Transverse colon (tissue), 4 donors: ENCODE results near the gene STEAP2. TPM values are rescaled to one million over a fixed set of nuclear protein-coding genes. Genes with fewer than 3 reads are reported as not detected.

ENCODE experiments used
- DNase-seq: peaks from one replicate; pipeline ENCODE4 v3.0.0-alpha.2; 2019
- H3K27ac ChIP-seq, 4 donors: fragments of 200-600 bp; sonication (generic); 2 replicates each; pipeline ENCODE4 v1.5.1; 2016 to 2018; ENCODE audit warnings: inconsistent platforms in 4 of 4
- H3K27me3 ChIP-seq: fragments of 200-600 bp; sonication (generic); 2 replicates; pipeline ENCODE4 v1.5.1; 2017; ENCODE audit warnings: inconsistent platforms
- H3K36me3 ChIP-seq, 4 donors: fragments of 200-600 bp; sonication (generic); 2 replicates each; pipeline ENCODE4 v1.5.1; 2017 to 2019; ENCODE audit warnings: inconsistent platforms in 4 of 4
- H3K4me1 ChIP-seq, 4 donors: fragments of 200-600 bp; sonication (generic); 2 replicates each; pipeline ENCODE4 v1.5.1; 2017 to 2020; ENCODE audit warnings: inconsistent platforms in 4 of 4
- H3K4me3 ChIP-seq, 4 donors: fragments of 200-600 bp; sonication (generic); 1 replicate in 1 of 4; 2 replicates in 3 of 4; pipeline versions ENCODE4 v1.5.1 to v1.6.1; 2017 to 2019; ENCODE audit warnings: inconsistent platforms in 4 of 4
- H3K9me3 ChIP-seq, 2 donors: fragments of 200-600 bp; sonication (generic); 2 replicates each; pipeline ENCODE4 v1.5.1; 2017 to 2019; ENCODE audit warnings: inconsistent platforms in 2 of 2
- EP300 ChIP-seq: sonication (generic); formaldehyde crosslinking; IDR thresholded peaks from one replicate; pipeline ENCODE4 v1.6.1; 2017; ENCODE audit warnings: antibody characterized with exemption, low read depth
- POLR2A ChIP-seq: fragments of 450-650 bp; IDR thresholded peaks from one replicate; pipeline ENCODE4 v1.6.1; 2016; ENCODE audit warnings: antibody characterized with exemption, mild to moderate bottlenecking, moderate library complexity
- POLR2AphosphoS5 ChIP-seq, 3 donors: sonication (generic); formaldehyde crosslinking; IDR thresholded peaks; one replicate each; pipeline ENCODE4 v1.6.1; 2016; ENCODE audit warnings: antibody characterized with exemption in 3 of 3
- WGBS, 2 donors: methylation state at CpG; one replicate each; pipeline ENCODE4 v1.1.5; 2018; ENCODE audit warnings: low coverage in 1 of 2; 5-methylcytosine and 5-hydroxymethylcytosine counted together
- in situ Hi-C, 4 donors: fragments of 200-750 bp; cut with MboI; loops; one replicate each; pipeline versions ENCODE4 v1.15.0 to v1.15.1; 2017; ENCODE audit warnings: low sequenced_read_pairs in 3 of 4, low pct_ligation_motif_present in 1 of 4, low pct_unique_long_range_greater_than_20kb in 1 of 4
- intact Hi-C: fragments of 100-400 bp; cut with DNase I; formaldehyde crosslinking; loops from one replicate; pipeline ENCODE4 v1.15.1; 2023; ENCODE audit warnings: low total_unique reads
- total RNA-seq, 4 donors: library from RNA; depleted of rRNA; stranded (reverse); fragments of >200 nt; gene quantifications; one replicate each; pipeline ENCODE4 v1.1.0, GENCODE V29; 2016
- TF ChIP-seq, protein P1 (sequence below), 5 experiments: fragments of 200-600 bp in 3 of 5; fragments of 450-650 bp in 2 of 5; sonication (generic) in 3 of 5; IDR thresholded peaks; 1 replicate in 2 of 5; 2 replicates in 3 of 5; pipeline ENCODE4 v1.5.1; 2016 to 2017; ENCODE audit warnings: antibody characterized with exemption in 5 of 5, inconsistent platforms in 3 of 5, mild to moderate bottlenecking in 2 of 5, moderate library complexity in 1 of 5

STEAP2 gene
- total RNA-seq, 4 donors from 2014 or later = 9.2 to 42.9 (median 27.9) TPM

- no peak overlapping the region for H3K4me3 ChIP-seq
- in situ Hi-C loops = no loop called here
- H3K4me1 ChIP-seq = peaks cover 0 to 9% (median 2%) of the 10 kb centered on the region in 4 donors
- H3K27me3 ChIP-seq = no peaks in the 10 kb centered on the region
- no peak for DNase-seq
- no peak for TF ChIP-seq POLR2A
- no peak for TF ChIP-seq EP300
- TF ChIP-seq POLR2AphosphoS5 (IDR thresholded peaks at IDR 0.05) = no peak
- TF ChIP-seq, protein P1, sequence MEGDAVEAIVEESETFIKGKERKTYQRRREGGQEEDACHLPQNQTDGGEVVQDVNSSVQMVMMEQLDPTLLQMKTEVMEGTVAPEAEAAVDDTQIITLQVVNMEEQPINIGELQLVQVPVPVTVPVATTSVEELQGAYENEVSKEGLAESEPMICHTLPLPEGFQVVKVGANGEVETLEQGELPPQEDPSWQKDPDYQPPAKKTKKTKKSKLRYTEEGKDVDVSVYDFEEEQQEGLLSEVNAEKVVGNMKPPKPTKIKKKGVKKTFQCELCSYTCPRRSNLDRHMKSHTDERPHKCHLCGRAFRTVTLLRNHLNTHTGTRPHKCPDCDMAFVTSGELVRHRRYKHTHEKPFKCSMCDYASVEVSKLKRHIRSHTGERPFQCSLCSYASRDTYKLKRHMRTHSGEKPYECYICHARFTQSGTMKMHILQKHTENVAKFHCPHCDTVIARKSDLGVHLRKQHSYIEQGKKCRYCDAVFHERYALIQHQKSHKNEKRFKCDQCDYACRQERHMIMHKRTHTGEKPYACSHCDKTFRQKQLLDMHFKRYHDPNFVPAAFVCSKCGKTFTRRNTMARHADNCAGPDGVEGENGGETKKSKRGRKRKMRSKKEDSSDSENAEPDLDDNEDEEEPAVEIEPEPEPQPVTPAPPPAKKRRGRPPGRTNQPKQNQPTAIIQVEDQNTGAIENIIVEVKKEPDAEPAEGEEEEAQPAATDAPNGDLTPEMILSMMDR (IDR thresholded peaks at IDR 0.05) = no peak
- intact Hi-C loops = no loop called here
- 29 to 59% methylated on average over 1 to 2 of the region's 2 CpGs for WGBS, 2 donors
- no peaks in the 10 kb centered on the region for H3K9me3 ChIP-seq
- no peaks in the 10 kb centered on the region for H3K36me3 ChIP-seq
- no peak overlapping the region for H3K27ac ChIP-seq
These were observed 18.4 kb upstream of the STEAP2 start for GRCh38 chr7:90192876-90193750.

- Histone ChIP-seq H3K27ac (no peak overlapping the region), H3K4me1 (no peaks in the 10 kb centered on the region), H3K36me3 (no peaks in the 10 kb centered on the region), H3K27me3 (no peaks in the 10 kb centered on the region), H3K9me3 (no peaks in the 10 kb centered on the region), H3K4me3 (no peak overlapping the region)
- DNase-seq = no peak
- 72 to 81% methylated on average over 7 to 10 of the region's 10 CpGs for WGBS, 2 donors
- intact Hi-C loops (no loop called here), in situ Hi-C loops (no loop called here)
- TF ChIP-seq POLR2AphosphoS5 (IDR thresholded peaks at IDR 0.05) = no peak
- no peak for TF ChIP-seq EP300
- TF ChIP-seq, protein P1 (IDR thresholded peaks at IDR 0.05) = no peak
- no peak for TF ChIP-seq POLR2A
These were observed 16.4 kb upstream of the STEAP2 start for GRCh38 chr7:90194911-90195809.

- WGBS, 2 donors = 92 to 93% methylated on average over 2 of the region's 2 CpGs
- Histone ChIP-seq H3K4me3 (no peak overlapping the region), H3K27ac (no peak overlapping the region), H3K9me3 (no peaks in the 10 kb centered on the region), H3K27me3 (no peaks in the 10 kb centered on the region), H3K4me1 (no peaks in the 10 kb centered on the region), H3K36me3 (no peaks in the 10 kb centered on the region)
- no peak for DNase-seq
- in situ Hi-C loops = no loop called here
- intact Hi-C loops = no loop called here
- TF ChIP-seq, protein P1 (IDR thresholded peaks at IDR 0.05) = no peak
- TF ChIP-seq EP300 (no peak), POLR2AphosphoS5 (IDR thresholded peaks at IDR 0.05) (no peak), POLR2A (no peak)
These were observed 9.9 kb upstream of the STEAP2 start for GRCh38 chr7:90201500-90202195.
